GM23338 (cell line): ENCODE data around the gene THTPA. TPM values are rescaled to one million over a fixed set of nuclear protein-coding genes. Genes with fewer than 3 reads are reported as not detected.
"Not testable (repeated sequence)": the region's sequence is repeated elsewhere in the genome, so short reads cannot be mapped to it uniquely, and the experiment has no call there.

Experiments used
- ATAC-seq: fragments of 200-7000 bp; cut with Tn5 transposase; 3 replicates; pipeline ENCODE4 v1.9.1; 2020
- DNase-seq: peaks from one replicate; pipeline ENCODE4 v3.0.0-alpha.2; 2015; ENCODE audit warnings: low spot score
- H2AFZ ChIP-seq: fragments of 200-600 bp; sonication (generic); 2 replicates; pipeline ENCODE4 v1.8.0; 2016; ENCODE audit warnings: antibody characterized with exemption, mild to moderate bottlenecking, moderate library complexity
- H3F3A ChIP-seq: fragments of 200-600 bp; sonication (generic); replicated peaks from 2 replicates; pipeline ENCODE4 v1.8.0; 2017; ENCODE audit warnings: antibody characterized with exemption, mixed run types, low read depth
- H3K27ac ChIP-seq: fragments of 200-600 bp; sonication (generic); 2 replicates; pipeline ENCODE4 v1.6.1; 2016; ENCODE audit warnings: low read depth
- H3K27me3 ChIP-seq: fragments of 200-600 bp; sonication (generic); 2 replicates; pipeline ENCODE4 v1.8.0; 2016; ENCODE audit warnings: mild to moderate bottlenecking, mixed run types, moderate library complexity; ENCODE audit not compliant: insufficient read depth
- H3K36me3 ChIP-seq: fragments of 200-600 bp; sonication (generic); 2 replicates; pipeline ENCODE4 v1.8.0; 2016; ENCODE audit warnings: mild to moderate bottlenecking; ENCODE audit not compliant: insufficient read depth
- H3K4me1 ChIP-seq: fragments of 200-600 bp; sonication (generic); 2 replicates; pipeline ENCODE4 v1.8.0; 2016; ENCODE audit warnings: mild to moderate bottlenecking, moderate library complexity; ENCODE audit not compliant: insufficient read depth
- H3K4me2 ChIP-seq: fragments of 200-600 bp; sonication (generic); 2 replicates; pipeline ENCODE4 v1.7.1; 2017; ENCODE audit warnings: mixed run types
- H3K4me3 ChIP-seq: fragments of 200-600 bp; sonication (generic); 2 replicates; pipeline ENCODE4 v1.6.1; 2016; ENCODE audit warnings: mixed run types
- H3K79me2 ChIP-seq: fragments of 200-600 bp; sonication (generic); replicated peaks from 2 replicates; pipeline ENCODE4 v1.8.0; 2017; ENCODE audit warnings: mild to moderate bottlenecking; ENCODE audit not compliant: insufficient read depth
- H3K9me2 ChIP-seq: fragments of 200-600 bp; sonication (generic); 2 replicates; pipeline ENCODE4 v1.8.0; 2017; ENCODE audit not compliant: insufficient read depth
- H4K20me1 ChIP-seq: fragments of 200-600 bp; sonication (generic); replicated peaks from 2 replicates; pipeline ENCODE4 v1.8.0; 2017; ENCODE audit warnings: mild to moderate bottlenecking; ENCODE audit not compliant: insufficient read depth
- H3K27ac Mint-ChIP-seq: 2 replicates; pipeline ENCODE4 v1.8.0; 2020; ENCODE audit warnings: inconsistent platforms, mild to moderate bottlenecking, moderate library complexity, mixed read lengths
- H3K27me3 Mint-ChIP-seq: 3 replicates; pipeline ENCODE4 v1.8.0; 2022; ENCODE audit warnings: low read depth, mild to moderate bottlenecking, moderate library complexity, mixed read lengths, inconsistent platforms; ENCODE audit not compliant: insufficient read depth, poor library complexity
- H3K36me3 Mint-ChIP-seq: 3 replicates; pipeline ENCODE4 v1.8.0; 2021; ENCODE audit warnings: low read depth, mild to moderate bottlenecking, inconsistent platforms, moderate library complexity, mixed read lengths
- H3K4me1 Mint-ChIP-seq: 3 replicates; pipeline ENCODE4 v1.8.0; 2020; ENCODE audit warnings: mild to moderate bottlenecking, inconsistent platforms, mixed read lengths
- H3K4me3 Mint-ChIP-seq: 3 replicates; pipeline ENCODE4 v1.8.0; 2021; ENCODE audit warnings: moderate library complexity, mild to moderate bottlenecking, inconsistent platforms, mixed read lengths
- H3K9me3 Mint-ChIP-seq: 3 replicates; pipeline ENCODE4 v1.8.0; 2020; ENCODE audit warnings: moderate library complexity, mild to moderate bottlenecking, inconsistent platforms, mixed read lengths
- CREB1 ChIP-seq: fragments of 250-450 bp; sonication (Bioruptor Pico); IDR thresholded peaks from 2 replicates; pipeline ENCODE4 v1.5.0; 2020; ENCODE audit warnings: low read depth, mild to moderate bottlenecking, moderate library complexity
- JUNB ChIP-seq: IDR thresholded peaks from one replicate; pipeline ENCODE4 v1.6.1; 2016; ENCODE audit warnings: antibody characterized with exemption; ENCODE audit not compliant: unreplicated experiment
- NANOG ChIP-seq: IDR thresholded peaks from 2 replicates; pipeline ENCODE4 v1.6.1; 2016; ENCODE audit warnings: antibody characterized with exemption, borderline replicate concordance
- STAT1 ChIP-seq: IDR thresholded peaks from one replicate; pipeline ENCODE4 v1.6.1; 2016; ENCODE audit warnings: antibody characterized with exemption; ENCODE audit not compliant: unreplicated experiment
- polyA plus RNA-seq: library from polyadenylated mRNA; unstranded; fragments of >200 nt; fragmentation: Nextera tagmentation; extraction: Ambion mirVana; gene quantifications from 2 replicates; pipeline ENCODE4 v1.2.1, GENCODE V29; 2016
- total RNA-seq: library from RNA; depleted of rRNA; stranded (reverse); fragments of >200 nt; shearing (Covaris generic); gene quantifications from 2 replicates; pipeline ENCODE4 v1.2.3, GENCODE V29; 2014
- TF ChIP-seq, protein P1 (sequence below), 2 experiments: fragments of 200-600 bp in 1 of 2; sonication (generic) in 1 of 2; conservative IDR thresholded peaks; 2 replicates each; pipeline versions ENCODE4 v1.5.1 to v1.6.1; 2016 to 2017; ENCODE audit warnings: antibody characterized with exemption in 2 of 2, low read depth in 2 of 2, mild to moderate bottlenecking in 2 of 2, moderate library complexity in 1 of 2
- TF ChIP-seq, protein P2 (sequence below): IDR thresholded peaks from 2 replicates; pipeline ENCODE4 v1.6.1; 2016; ENCODE audit warnings: antibody characterized with exemption
- TF ChIP-seq, protein P3 (sequence below): fragments of 250-450 bp; sonication (Bioruptor Pico); IDR thresholded peaks from 2 replicates; pipeline ENCODE4 v1.5.0; 2020; ENCODE audit warnings: mild to moderate bottlenecking, moderate library complexity

Gene THTPA
- total and polyA plus RNA-seq, 2 experiments from 2014 or later: 8.6 to 21.3 TPM

GRCh38 chr14:23594191-23594590, 38.1 kb downstream of the THTPA start:
- H3K27me3 Mint-ChIP-seq, H3K4me3 ChIP-seq, H3K4me3 Mint-ChIP-seq, H3K36me3 ChIP-seq, H3F3A ChIP-seq, H3K9me2 ChIP-seq, H3K79me2 ChIP-seq, H3K4me1 ChIP-seq, H3K36me3 Mint-ChIP-seq, H3K27me3 ChIP-seq, H3K4me1 Mint-ChIP-seq, H3K4me2 ChIP-seq, H3K27ac Mint-ChIP-seq, H3K9me3 Mint-ChIP-seq, DNase-seq, ATAC-seq, H3K27ac ChIP-seq, H4K20me1 ChIP-seq, H2AFZ ChIP-seq: not testable (repeated sequence)

DNA sequence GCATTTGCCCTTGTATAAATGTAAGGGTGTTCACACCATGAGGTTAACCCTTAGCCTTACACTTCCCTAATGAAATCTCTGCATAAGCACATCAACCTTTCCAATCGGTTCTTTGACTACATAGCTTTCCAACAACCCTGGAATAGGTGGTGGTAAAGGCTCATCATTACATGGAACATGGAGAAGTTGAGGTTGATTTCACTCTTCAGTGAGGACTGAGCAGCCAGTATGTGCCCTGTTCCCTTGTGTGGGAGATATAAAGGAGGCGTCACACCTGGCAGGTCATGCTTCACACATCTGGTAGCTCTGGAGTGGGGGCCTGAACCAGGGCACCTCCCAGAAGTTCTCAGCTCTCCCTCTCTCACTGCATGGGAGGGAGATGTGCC, 44.2 kb downstream of the THTPA start:
- Histone ChIP-seq H3K4me1 (no peaks in the 10 kb centered on the region), H3K9me2 (0 out of 2 replicates have a peak, but pooled peaks cover 3% of the 10 kb centered on the region), H3K27me3 (no peaks in the 10 kb centered on the region), H3K4me2 (no peak overlapping the region), H3K27ac (no peak overlapping the region), H4K20me1 (no peaks in the 10 kb centered on the region), H3K4me3 (no peak overlapping the region), H3K79me2 (no peaks in the 10 kb centered on the region), H3F3A (no peaks in the 10 kb centered on the region), H2AFZ (no peak overlapping the region), H3K36me3 (no peaks in the 10 kb centered on the region)
- Mint-ChIP-seq H3K27ac (no peak overlapping the region), H3K27me3 (peaks cover 6% of the 10 kb centered on the region), H3K36me3 (no peaks in the 10 kb centered on the region), H3K4me1 (no peaks in the 10 kb centered on the region), H3K4me3 (no peak overlapping the region), H3K9me3 (no peaks in the 10 kb centered on the region; the same call in 2 of the 3 replicates)
- TF ChIP-seq JUNB: no peak
- TF ChIP-seq, protein P1, sequence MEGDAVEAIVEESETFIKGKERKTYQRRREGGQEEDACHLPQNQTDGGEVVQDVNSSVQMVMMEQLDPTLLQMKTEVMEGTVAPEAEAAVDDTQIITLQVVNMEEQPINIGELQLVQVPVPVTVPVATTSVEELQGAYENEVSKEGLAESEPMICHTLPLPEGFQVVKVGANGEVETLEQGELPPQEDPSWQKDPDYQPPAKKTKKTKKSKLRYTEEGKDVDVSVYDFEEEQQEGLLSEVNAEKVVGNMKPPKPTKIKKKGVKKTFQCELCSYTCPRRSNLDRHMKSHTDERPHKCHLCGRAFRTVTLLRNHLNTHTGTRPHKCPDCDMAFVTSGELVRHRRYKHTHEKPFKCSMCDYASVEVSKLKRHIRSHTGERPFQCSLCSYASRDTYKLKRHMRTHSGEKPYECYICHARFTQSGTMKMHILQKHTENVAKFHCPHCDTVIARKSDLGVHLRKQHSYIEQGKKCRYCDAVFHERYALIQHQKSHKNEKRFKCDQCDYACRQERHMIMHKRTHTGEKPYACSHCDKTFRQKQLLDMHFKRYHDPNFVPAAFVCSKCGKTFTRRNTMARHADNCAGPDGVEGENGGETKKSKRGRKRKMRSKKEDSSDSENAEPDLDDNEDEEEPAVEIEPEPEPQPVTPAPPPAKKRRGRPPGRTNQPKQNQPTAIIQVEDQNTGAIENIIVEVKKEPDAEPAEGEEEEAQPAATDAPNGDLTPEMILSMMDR (conservative IDR thresholded peaks at IDR 0.05; ENCODE audit: low read depth in 2 of 2): no peak
- TF ChIP-seq, protein P2, sequence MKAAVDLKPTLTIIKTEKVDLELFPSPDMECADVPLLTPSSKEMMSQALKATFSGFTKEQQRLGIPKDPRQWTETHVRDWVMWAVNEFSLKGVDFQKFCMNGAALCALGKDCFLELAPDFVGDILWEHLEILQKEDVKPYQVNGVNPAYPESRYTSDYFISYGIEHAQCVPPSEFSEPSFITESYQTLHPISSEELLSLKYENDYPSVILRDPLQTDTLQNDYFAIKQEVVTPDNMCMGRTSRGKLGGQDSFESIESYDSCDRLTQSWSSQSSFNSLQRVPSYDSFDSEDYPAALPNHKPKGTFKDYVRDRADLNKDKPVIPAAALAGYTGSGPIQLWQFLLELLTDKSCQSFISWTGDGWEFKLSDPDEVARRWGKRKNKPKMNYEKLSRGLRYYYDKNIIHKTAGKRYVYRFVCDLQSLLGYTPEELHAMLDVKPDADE: no peak
- TF ChIP-seq NANOG: no peak
- TF ChIP-seq, protein P3, sequence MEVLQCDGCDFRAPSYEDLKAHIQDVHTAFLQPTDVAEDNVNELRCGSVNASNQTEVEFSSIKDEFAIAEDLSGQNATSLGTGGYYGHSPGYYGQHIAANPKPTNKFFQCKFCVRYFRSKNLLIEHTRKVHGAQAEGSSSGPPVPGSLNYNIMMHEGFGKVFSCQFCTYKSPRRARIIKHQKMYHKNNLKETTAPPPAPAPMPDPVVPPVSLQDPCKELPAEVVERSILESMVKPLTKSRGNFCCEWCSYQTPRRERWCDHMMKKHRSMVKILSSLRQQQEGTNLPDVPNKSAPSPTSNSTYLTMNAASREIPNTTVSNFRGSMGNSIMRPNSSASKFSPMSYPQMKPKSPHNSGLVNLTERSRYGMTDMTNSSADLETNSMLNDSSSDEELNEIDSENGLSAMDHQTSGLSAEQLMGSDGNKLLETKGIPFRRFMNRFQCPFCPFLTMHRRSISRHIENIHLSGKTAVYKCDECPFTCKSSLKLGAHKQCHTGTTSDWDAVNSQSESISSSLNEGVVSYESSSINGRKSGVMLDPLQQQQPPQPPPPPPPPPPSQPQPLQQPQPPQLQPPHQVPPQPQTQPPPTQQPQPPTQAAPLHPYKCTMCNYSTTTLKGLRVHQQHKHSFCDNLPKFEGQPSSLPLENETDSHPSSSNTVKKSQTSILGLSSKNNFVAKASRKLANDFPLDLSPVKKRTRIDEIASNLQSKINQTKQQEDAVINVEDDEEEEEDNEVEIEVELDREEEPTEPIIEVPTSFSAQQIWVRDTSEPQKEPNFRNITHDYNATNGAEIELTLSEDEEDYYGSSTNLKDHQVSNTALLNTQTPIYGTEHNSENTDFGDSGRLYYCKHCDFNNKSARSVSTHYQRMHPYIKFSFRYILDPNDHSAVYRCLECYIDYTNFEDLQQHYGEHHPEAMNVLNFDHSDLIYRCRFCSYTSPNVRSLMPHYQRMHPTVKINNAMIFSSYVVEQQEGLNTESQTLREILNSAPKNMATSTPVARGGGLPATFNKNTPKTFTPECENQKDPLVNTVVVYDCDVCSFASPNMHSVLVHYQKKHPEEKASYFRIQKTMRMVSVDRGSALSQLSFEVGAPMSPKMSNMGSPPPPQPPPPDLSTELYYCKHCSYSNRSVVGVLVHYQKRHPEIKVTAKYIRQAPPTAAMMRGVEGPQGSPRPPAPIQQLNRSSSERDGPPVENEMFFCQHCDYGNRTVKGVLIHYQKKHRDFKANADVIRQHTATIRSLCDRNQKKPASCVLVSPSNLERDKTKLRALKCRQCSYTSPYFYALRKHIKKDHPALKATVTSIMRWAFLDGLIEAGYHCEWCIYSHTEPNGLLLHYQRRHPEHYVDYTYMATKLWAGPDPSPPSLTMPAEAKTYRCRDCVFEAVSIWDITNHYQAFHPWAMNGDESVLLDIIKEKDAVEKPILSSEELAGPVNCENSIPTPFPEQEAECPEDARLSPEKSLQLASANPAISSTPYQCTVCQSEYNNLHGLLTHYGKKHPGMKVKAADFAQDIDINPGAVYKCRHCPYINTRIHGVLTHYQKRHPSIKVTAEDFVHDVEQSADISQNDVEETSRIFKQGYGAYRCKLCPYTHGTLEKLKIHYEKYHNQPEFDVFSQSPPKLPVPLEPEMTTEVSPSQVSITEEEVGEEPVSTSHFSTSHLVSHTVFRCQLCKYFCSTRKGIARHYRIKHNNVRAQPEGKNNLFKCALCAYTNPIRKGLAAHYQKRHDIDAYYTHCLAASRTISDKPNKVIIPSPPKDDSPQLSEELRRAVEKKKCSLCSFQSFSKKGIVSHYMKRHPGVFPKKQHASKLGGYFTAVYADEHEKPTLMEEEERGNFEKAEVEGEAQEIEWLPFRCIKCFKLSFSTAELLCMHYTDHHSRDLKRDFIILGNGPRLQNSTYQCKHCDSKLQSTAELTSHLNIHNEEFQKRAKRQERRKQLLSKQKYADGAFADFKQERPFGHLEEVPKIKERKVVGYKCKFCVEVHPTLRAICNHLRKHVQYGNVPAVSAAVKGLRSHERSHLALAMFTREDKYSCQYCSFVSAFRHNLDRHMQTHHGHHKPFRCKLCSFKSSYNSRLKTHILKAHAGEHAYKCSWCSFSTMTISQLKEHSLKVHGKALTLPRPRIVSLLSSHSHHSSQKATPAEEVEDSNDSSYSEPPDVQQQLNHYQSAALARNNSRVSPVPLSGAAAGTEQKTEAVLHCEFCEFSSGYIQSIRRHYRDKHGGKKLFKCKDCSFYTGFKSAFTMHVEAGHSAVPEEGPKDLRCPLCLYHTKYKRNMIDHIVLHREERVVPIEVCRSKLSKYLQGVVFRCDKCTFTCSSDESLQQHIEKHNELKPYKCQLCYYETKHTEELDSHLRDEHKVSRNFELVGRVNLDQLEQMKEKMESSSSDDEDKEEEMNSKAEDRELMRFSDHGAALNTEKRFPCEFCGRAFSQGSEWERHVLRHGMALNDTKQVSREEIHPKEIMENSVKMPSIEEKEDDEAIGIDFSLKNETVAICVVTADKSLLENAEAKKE (CRISPR knock-in tag): no peak
- TF ChIP-seq STAT1: no peak
- TF ChIP-seq CREB1 (CRISPR knock-in tag): no peak
- no peak for ATAC-seq
- DNase-seq: no peak
